NT2/D1 (cell line): ENCODE data around the gene ARHGAP10.

Experiments used
- SUZ12 ChIP-seq: IDR thresholded peaks from 2 replicates; pipeline ENCODE4 v1.6.1; 2011; ENCODE audit not compliant: insufficient read length, insufficient read depth; ENCODE audit errors: extremely low read depth
- YY1 ChIP-seq: IDR thresholded peaks from 2 replicates; pipeline ENCODE4 v1.6.1; 2011; ENCODE audit not compliant: insufficient read length, insufficient read depth

- TF ChIP-seq SUZ12 (no peak), YY1 (no peak)
Observed at GRCh38 chr4:147760695-147761094, 28.8 kb downstream of the ARHGAP10 start.
